ENCODE measurements around the gene NUP62CL. TPM values are rescaled to one million over a fixed set of nuclear protein-coding genes. Genes with fewer than 3 reads are reported as not detected.

NUP62CL gene
- total RNA-seq, 4 donors from 2014 or later, result 1.2 TPM; not detected in 3

GRCh38 chrX:107197319-107197718 is 8.9 kb downstream of the NUP62CL start:
- intact Hi-C loops (cut with DNase I), result no loop called here
- DNase-seq (ENCODE audit: extremely low spot score), result no peak
- WGBS, result 77% methylated on average over 1 of the region's 1 CpG
- Histone ChIP-seq H3K36me3 (no peaks in the 10 kb centered on the region), H3K27me3 (no peaks in the 10 kb centered on the region), H3K4me1 (no peaks in the 10 kb centered on the region), H3K9me3 (no peaks in the 10 kb centered on the region), H3K27ac (replicated peaks in 1 of 4) (no peak overlapping the region), H3K4me3 (no peak overlapping the region)
- no peak for TF ChIP-seq EP300 (IDR thresholded peaks at IDR 0.05)
- TF ChIP-seq POLR2A (IDR thresholded peaks at IDR 0.05; ENCODE audit: low read depth), result no peak
- TF ChIP-seq CTCF (IDR thresholded peaks at IDR 0.05), result no peak
- no peak for TF ChIP-seq POLR2AphosphoS5 (IDR thresholded peaks at IDR 0.05)

- TF ChIP-seq CTCF (IDR thresholded peaks at IDR 0.05), result no peak
- TF ChIP-seq POLR2AphosphoS5 (IDR thresholded peaks at IDR 0.05), result no peak
- no peak for TF ChIP-seq POLR2A (IDR thresholded peaks at IDR 0.05; ENCODE audit: low read depth)
- no peak for TF ChIP-seq EP300 (IDR thresholded peaks at IDR 0.05)
- no peaks in the 10 kb centered on the region for H3K4me1 ChIP-seq
- H3K36me3 ChIP-seq, result no peaks in the 10 kb centered on the region
- no peaks in the 10 kb centered on the region for H3K9me3 ChIP-seq
- H3K27ac ChIP-seq (replicated peaks in 1 of 4), result no peak overlapping the region
- H3K4me3 ChIP-seq, result no peak overlapping the region
- DNase-seq (ENCODE audit: extremely low spot score), result no peak
- no peaks in the 10 kb centered on the region for H3K27me3 ChIP-seq
- intact Hi-C loops (cut with DNase I), result no loop called here
Measured at GRCh38 chrX:107171369-107172102, 34.7 kb downstream of the NUP62CL start.

- intact Hi-C loops (cut with DNase I), result no loop called here
- no peak overlapping the region for H3K27ac ChIP-seq (replicated peaks in 1 of 4)
- no peaks in the 10 kb centered on the region for H3K27me3 ChIP-seq
- H3K9me3 ChIP-seq, result no peaks in the 10 kb centered on the region
- TF ChIP-seq EP300 (IDR thresholded peaks at IDR 0.05) (no peak), CTCF (IDR thresholded peaks at IDR 0.05) (no peak), POLR2AphosphoS5 (IDR thresholded peaks at IDR 0.05) (no peak), POLR2A (IDR thresholded peaks at IDR 0.05; ENCODE audit: low read depth) (no peak)
- 77% methylated on average over 1 of the region's 1 CpG for WGBS
- H3K4me3 ChIP-seq, result no peak overlapping the region
- H3K36me3 ChIP-seq, result no peaks in the 10 kb centered on the region
- no peak for DNase-seq (ENCODE audit: extremely low spot score)
- no peaks in the 10 kb centered on the region for H3K4me1 ChIP-seq
Measured at GRCh38 chrX:107168712-107169111, 37.5 kb downstream of the NUP62CL start.

GRCh38 chrX:107168257-107168656 is 38.0 kb downstream of the NUP62CL start:
- no peaks in the 10 kb centered on the region for H3K4me1 ChIP-seq
- intact Hi-C loops (cut with DNase I), result no loop called here
- DNase-seq (ENCODE audit: extremely low spot score), result no peak
- H3K9me3 ChIP-seq, result no peaks in the 10 kb centered on the region
- no peak for TF ChIP-seq POLR2A (IDR thresholded peaks at IDR 0.05; ENCODE audit: low read depth)
- no peak for TF ChIP-seq CTCF (IDR thresholded peaks at IDR 0.05)
- TF ChIP-seq POLR2AphosphoS5 (IDR thresholded peaks at IDR 0.05), result no peak
- no peak for TF ChIP-seq EP300 (IDR thresholded peaks at IDR 0.05)
- no peaks in the 10 kb centered on the region for H3K36me3 ChIP-seq
- no peak overlapping the region for H3K4me3 ChIP-seq
- H3K27ac ChIP-seq (replicated peaks in 1 of 4), result no peak overlapping the region
- no peaks in the 10 kb centered on the region for H3K27me3 ChIP-seq

Measured in esophagus muscularis mucosa (tissue), 4 donors.